Left cardiac atrium (tissue), 4 donors: Measurements from ENCODE around the gene KCNIP3. TPM values are rescaled to one million over a fixed set of nuclear protein-coding genes. Genes with fewer than 3 reads are reported as not detected.
"Not testable (repeated sequence)": the region's sequence is repeated elsewhere in the genome, so short reads cannot be mapped to it uniquely, and the experiment has no call there.

Source experiments
- ATAC-seq, 2 donors: fragments of 200-7000 bp; cut with Tn5 transposase; one replicate each; pipeline ENCODE4 v1.9.1; 2020; ENCODE audit warnings: mild to moderate bottlenecking in 2 of 2, moderate library complexity in 2 of 2
- DNase-seq: peaks from one replicate; pipeline ENCODE4 v3.0.0-alpha.2; 2020
- intact Hi-C, 2 donors: fragments of 100-400 bp; cut with DNase I; formaldehyde crosslinking; loops; one replicate each; pipeline versions ENCODE4 v1.14.1 to v1.15.1; 2022 to 2023
- total RNA-seq, 2 donors: library from RNA; stranded (reverse); fragmentation: NEBNext Ultra II Directional; extraction: Animal tissue kit (Norgen Biotek cat#: 25700); gene quantifications; one replicate each; pipeline ENCODE4 v1.2.1, GENCODE V29; 2021
- donor health status: DM: no; HTN: yes; CAD: no.
- donor health status: DM: no; HTN: yes; CAD: no; lungs with severe emphysema.
- donor health status: DM: yes; HTN: yes; CAD: no.
- donor health status: Dilated cardiomyopathy.

KCNIP3 gene
- total RNA-seq, 2 donors from 2014 or later, result 2.6 to 4.1 TPM

DNA sequence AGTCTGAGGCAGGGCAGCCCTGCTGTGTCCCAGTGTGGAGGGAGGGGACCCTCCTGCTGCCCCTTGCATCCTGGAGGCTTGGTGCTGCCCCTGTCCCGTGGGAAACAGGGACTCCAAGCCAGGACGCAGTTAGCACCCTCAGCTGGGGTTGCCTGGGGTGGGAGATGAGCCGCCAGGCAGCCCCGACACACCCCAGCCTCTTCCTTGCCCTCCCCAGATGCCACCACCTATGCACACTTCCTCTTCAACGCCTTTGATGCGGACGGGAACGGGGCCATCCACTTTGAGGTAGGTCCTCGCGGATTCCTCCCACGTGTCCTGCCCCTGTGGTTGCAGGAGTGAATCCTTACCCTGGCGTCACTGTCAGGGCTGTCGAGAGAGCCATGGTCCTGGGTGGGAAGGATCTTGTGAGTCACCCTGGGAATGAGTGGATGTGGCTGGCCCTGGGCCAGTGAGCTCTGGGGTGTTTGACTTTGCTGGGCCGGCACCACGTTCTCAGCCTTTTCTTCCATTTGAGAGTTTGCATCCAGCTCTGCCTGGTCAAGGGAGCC is 77.8 kb downstream of the KCNIP3 start:
- ATAC-seq (no peak), DNase-seq (no peak)
- intact Hi-C loops, result no loop called here

- ATAC-seq (no peak), DNase-seq (no peak)
- intact Hi-C loops, result no loop called here
These were observed 78.5 kb downstream of the KCNIP3 start for GRCh38 chr2:95375532-95376150.

DNA sequence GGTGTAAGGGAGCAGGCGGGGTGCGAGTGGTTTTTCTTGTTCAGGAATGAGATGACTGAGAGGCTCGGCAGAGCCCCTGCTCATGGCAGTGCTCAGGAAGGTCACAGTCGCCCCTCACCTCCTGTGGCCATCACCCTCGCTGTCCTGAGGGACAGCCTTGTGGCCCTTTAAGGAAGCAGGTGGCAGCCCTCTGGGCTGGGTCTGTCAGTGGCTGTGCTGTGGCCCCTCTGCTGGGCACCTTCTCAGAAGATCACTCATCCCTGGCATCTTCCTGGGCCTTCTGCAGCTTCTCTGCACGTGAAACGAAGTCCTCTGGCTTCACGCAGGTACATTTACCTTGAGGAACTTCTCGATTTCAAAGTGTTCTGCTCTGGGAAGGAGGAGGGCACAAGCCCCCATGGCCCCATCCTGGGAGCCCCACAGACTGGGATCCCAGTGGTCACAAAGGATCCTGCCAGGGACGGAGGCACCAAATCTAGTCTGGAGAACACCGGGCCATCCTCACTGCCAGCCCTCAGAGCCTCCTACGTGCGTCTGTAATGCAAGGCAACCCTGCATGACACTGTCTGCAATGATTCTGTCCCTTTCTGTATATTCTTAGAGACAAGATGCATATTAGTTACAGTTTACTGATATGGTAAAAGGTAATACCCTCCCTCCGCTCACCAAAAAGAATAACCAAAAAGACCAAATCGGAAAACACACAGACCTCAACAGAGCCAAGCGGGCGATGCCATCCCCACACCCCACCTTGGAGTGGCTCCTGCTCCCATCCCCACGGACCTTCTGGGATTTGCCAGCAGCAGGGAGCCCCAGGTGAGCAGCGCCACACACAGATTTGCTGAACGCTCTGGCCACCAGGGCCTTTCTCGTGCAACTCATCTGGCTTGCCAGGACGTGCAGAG is 79.4 kb downstream of the KCNIP3 start:
- no peak for ATAC-seq
- no peak for DNase-seq
- intact Hi-C loops, result no loop called here

GRCh38 chr2:95377216-95378123 is 80.3 kb downstream of the KCNIP3 start:
- intact Hi-C loops, result no loop called here
- no peak for DNase-seq

GRCh38 chr2:95378281-95378680 is 81.1 kb downstream of the KCNIP3 start:
- DNase-seq, intact Hi-C loops, ATAC-seq: not testable (repeated sequence)

More at GRCh38 chr2:95377216-95378123, 80.3 kb downstream of the KCNIP3 start:
- ATAC-seq, result no peak

DNA sequence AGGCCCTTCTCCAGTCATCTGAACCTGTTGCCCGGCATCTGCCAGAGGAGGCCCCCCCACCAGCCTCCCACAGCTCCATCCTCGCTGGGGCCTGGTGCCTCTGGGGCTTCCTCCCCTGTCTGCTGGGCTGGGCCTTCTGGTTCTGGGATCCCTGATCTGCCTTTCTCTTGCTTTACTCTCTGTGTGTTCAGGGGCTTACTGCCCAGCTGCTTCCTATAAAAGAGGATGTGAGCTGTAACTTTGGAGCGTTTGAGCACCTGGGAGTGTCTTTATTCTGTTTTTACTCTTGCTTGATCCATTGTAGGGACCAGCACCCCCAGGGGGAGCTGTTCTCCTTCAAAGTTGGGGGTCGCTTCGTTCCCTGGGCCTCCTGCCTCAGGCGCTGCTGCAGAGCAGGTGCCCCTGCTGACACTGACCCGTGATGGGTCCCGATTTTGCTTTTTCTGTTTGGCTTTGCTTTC is 82.3 kb downstream of the KCNIP3 start:
- DNase-seq (no peak), ATAC-seq (no peak)
- intact Hi-C loops, result no loop called here

DNA sequence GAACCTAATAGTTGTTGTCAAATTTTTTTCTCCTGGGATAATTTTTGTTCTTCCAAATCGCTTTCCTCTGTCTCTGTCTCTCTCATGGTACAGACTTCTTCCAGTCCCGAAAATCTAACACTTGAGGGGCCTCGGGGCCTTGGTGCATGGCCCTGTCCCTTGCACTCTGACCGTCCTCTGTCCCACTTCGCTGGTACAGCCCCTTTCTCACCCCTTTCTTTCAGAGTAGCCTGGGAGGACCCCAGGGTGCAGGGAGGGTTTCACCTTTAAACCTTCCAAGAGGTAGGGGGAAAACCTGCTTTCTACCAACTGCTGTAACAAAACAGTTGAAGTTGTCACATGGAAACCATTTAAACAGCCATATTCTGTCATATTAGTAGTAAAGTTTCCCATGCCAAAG is 83.1 kb downstream of the KCNIP3 start:
- ATAC-seq (no peak), DNase-seq (no peak)
- intact Hi-C loops, result no loop called here

- no peak for DNase-seq
- intact Hi-C loops, result no loop called here
- no peak for ATAC-seq
These were observed 83.6 kb downstream of the KCNIP3 start for GRCh38 chr2:95380731-95381130.

DNA sequence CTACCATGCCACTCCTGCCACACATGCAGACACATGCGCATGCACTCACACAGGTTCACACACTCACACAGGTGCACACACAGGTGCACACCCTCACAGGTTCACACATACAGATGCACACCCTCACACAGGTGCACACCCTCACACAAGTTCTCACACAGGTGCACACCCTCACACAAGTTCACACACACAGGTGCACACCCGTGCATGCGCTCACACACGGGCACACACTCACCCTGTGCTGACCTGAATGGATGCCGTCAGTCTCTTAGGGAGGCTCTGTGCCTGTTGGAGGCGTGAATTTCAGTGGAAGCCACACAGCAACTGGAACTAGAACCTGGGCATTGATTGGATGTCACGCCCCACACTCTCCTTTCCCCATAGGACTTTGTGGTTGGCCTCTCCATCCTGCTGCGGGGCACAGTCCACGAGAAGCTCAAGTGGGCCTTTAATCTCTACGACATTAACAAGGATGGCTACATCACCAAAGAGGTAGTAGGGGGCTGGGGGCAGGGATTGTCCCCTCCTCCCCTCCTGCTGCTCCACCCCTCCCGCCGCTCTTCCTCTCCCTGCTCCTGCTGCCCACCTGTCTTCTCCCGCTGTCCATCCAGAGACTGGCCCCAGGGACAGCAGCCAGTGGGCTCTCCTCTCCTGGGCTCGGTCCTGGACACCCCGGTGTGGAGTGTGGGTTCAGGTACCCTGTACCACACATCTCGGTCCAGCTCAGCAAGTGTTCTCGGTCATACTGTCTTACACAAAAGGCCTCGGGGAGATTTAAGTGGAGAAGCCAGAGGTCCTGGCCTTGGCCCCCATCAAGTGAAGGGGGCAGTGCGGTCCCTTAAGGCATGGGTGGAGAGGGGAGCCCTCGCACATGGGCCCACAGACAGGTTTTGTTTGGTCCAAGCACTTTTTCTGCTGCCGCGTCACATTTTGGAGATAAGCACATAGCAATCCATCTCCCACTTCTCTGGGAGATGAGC is 84.4 kb downstream of the KCNIP3 start:
- no peak for DNase-seq
- intact Hi-C loops, result no loop called here
- ATAC-seq, result no peak

- ATAC-seq (no peak), DNase-seq (no peak)
- intact Hi-C loops, result no loop called here
These were observed 85.0 kb downstream of the KCNIP3 start for GRCh38 chr2:95382192-95382591.

GRCh38 chr2:95382686-95383634 is 85.8 kb downstream of the KCNIP3 start:
- DNase-seq, result no peak
- ATAC-seq, result no peak
- intact Hi-C loops, result no loop called here

DNA sequence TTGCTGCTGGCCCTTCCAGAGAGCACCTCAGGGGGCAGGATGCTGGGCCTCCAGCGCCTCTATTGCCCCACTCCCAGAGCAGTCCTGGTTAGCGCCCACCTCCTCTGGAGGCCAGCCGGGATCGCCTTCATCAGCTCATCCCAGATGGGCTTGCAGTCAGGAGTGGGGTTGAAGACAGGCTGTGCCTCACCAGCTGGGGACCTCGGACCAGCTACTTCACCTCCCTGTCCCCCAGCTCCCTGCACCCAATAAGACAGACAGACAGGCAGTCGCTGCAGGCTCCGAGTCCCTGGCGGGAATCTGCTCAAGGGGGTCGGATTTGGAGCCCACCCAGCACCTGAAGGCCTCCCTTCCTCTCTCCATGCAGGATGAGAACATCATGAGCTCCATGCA is 86.5 kb downstream of the KCNIP3 start:
- DNase-seq (no peak), ATAC-seq (no peak)
- intact Hi-C loops, result no loop called here

- intact Hi-C loops, result no loop called here
- ATAC-seq (peak in 1 of 2 donors; percentile 21), DNase-seq (no peak)
These were observed 87.9 kb downstream of the KCNIP3 start for GRCh38 chr2:95384854-95385569.

GRCh38 chr2:95385570-95385984 is 88.4 kb downstream of the KCNIP3 start:
- DNase-seq, result no peak
- ATAC-seq, result peak in 1 of 2 donors; percentile 15
- intact Hi-C loops, result no loop called here

- intact Hi-C loops, result no loop called here
- ATAC-seq, result no peak
- DNase-seq, result no peak
These were observed 88.9 kb downstream of the KCNIP3 start for GRCh38 chr2:95386031-95386430.

GRCh38 chr2:95387358-95387757 is 90.2 kb downstream of the KCNIP3 start:
- no peak for DNase-seq
- intact Hi-C loops, result no loop called here
- ATAC-seq, result no peak
